Medulla oblongata (tissue), 1 donor: ENCODE results near the gene ADRA2C.
"Not testable (repeated sequence)": the region's sequence is repeated elsewhere in the genome, so short reads cannot be mapped to it uniquely, and the experiment has no call there.

Experiments
- DNase-seq: peaks from one replicate; pipeline ENCODE4 v3.0.0-alpha.2; 2015; ENCODE audit errors: extremely low spot score

ADRA2C gene

DNA sequence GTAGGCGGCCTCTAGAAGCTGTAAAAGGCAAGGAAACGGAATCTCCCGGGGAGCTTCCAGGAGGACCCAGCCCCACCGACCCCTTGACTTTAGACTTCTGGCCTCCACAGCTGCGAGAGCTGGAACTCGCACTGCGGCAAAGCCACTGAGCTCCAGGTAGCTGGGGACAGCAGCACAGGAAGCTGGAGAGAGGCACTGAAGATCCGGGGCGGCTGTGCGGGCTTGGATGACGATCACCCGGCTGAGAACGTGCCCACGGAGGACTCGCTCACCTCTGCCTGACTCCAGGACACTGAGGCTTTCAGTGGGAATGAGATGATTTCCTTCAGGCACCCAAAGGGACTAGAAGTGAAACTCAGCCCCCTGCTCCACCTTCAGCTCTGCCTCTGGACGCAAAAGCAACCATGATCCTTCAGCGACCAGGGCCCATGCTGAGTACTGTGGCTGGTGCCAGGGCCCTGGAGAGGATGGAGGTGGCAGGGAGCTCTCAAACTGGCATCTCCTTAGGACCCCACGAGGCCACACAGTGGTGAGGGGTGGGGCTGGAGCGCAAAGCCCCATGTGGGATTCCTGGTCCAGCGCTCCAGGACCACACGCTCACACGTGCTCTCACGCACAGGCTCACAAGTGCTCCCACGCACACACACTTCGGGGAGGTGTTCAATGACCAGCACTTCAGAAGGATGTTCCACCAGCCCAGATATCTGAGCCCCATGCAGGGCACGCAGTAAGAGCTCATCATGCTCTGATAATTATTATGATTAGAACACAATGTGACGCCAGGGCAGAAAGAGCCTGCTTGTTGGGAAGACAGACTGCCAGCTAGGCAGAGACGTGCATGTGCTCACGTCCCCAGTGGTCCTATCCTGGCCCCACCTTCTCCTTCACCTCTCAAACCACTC, 47.2 kb downstream of the ADRA2C start:
- no peak for DNase-seq

DNA sequence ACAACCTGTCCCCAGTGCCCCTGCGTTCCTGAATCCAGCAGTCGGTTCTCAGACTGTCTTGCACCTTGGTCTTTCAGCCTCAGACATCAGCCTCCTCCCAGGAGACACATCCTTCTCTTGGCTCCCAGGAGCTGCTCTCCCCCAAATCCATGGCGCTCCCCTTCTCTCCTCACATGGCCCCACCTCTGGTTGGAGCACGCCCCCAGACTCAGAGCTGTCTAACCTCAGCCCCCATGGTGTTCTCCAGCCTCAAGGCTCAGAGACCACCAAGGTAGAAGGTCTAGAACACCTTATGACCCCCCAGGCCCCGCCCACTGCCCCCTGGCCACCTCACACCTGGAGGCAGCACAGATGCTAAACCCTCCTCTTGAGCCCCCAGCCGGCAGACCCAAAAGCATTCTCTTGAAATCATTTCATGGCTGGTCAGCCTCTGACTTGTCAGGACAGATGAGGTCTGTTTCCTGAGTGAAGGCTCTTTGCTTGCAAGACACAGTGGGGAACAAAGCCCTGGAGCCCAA, 47.9 kb downstream of the ADRA2C start:
- DNase-seq = no peak

DNA sequence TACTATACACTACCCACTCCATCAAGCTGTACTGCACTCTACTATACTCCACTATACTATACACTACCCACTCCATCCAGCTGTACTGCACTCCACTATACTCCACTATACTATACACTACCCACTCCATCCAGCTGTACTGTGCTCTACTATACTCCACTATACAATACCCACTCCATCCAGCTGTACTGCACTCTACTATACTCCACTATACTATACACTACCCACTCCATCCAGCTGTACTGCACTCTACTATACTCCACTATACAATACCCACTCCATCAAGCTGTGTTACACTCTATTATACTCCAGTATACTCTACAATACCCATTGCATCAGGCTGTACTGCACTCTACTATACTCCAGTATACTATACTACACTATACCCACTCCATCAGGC, 48.7 kb downstream of the ADRA2C start:
- DNase-seq = not testable (repeated sequence)

DNA sequence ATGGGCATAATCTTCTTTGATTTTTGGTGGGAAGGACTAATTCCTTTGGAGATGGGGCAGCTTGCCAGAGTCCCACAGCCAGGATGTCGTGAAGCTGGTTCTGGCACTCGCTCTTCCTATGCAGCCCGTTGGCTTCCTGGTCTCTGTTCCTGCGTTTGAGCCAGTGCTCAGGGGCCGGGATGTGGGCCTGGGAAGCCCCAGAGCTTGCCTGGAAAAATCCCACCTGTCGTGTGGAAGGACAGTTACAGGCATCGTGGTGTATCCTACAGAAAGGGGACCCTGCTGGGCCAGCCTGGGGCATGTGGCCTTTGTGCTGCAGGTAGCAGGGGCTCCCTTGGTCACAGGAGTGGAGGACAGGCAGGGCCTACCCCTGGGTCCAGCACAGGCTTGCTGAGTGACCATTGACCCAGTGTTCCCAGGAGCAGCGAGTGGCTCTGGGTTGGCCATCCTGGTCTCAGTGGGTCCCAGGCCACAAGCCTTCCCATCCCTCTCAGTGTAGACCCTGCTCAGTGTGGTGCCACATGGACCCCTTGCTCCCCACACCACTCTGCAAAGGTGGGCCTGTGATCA, 50.2 kb downstream of the ADRA2C start:
- DNase-seq = no peak

DNA sequence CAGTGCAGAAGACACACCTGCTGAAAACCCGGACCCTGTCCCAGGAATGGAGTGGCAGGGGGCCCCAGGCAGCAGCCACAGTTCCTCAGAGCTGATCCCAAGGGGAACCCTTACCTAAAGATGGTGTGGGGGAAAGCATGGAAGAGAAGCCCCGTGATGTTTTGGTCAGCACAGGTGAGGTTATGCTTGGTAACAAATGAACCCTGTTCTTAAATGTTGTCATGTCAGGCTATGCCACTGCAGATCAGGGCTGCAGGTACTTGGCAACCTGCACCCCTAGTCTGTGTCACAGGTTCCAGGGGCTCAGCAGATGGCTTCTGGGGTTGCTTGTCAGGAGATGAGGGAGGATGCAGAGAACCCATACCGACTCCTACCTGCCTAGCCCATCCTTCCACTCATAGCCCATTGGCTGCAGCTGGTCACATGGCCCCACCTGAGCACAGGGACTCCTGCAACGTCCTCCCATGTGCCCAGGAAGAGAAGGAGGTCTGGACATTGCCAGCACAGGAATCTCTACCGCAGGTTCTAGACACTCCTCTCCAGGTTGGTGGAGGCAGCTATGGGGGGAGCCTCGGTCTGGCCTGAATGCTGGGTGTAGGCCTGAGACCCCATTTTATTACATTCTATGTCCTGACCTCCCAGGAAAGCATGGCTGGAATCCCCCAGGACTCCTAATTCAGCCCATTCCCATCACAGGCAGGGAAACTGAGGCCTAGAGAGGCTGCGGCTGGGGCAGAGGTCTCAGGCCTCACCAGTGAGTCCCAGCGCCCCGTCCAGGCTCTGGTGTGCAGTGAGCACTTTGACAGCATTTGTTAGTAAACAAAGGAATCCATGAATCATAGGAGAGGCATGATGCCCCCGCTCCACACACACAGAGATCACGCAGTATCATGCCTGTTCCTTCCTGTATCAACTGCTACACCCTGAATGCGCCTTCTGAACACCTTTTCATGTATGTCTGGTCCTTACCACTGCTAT, 51.1 kb downstream of the ADRA2C start:
- no peak for DNase-seq
